ENCODE measurements around the gene HAGHL.

DNA sequence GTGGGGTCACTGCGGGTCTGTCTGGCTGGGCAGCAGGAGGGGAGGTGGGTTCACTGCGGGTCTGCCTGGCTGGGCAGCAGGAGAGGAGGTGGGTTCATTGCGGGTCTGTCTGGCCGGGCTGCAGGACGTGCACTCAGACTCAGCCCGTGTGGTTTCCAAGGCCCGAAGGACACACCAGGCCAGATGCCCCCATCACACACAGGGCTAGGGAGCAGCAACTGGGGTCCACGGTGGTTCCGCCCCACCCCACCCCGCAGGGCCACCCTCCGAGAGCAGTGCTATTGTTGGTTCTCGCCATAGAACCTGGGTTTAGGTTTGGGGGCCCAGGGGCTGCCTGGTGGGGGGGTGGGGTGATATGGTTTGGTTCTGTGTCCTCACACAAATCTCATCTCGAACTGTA lies 19.7 kb downstream of the HAGHL start:
- TF ChIP-seq, protein P1, sequence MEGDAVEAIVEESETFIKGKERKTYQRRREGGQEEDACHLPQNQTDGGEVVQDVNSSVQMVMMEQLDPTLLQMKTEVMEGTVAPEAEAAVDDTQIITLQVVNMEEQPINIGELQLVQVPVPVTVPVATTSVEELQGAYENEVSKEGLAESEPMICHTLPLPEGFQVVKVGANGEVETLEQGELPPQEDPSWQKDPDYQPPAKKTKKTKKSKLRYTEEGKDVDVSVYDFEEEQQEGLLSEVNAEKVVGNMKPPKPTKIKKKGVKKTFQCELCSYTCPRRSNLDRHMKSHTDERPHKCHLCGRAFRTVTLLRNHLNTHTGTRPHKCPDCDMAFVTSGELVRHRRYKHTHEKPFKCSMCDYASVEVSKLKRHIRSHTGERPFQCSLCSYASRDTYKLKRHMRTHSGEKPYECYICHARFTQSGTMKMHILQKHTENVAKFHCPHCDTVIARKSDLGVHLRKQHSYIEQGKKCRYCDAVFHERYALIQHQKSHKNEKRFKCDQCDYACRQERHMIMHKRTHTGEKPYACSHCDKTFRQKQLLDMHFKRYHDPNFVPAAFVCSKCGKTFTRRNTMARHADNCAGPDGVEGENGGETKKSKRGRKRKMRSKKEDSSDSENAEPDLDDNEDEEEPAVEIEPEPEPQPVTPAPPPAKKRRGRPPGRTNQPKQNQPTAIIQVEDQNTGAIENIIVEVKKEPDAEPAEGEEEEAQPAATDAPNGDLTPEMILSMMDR (IDR thresholded peaks at IDR 0.05; ENCODE audit: extremely low read depth in 1 of 2, insufficient read depth in 1 of 2, low read depth in 1 of 2, low read length in 2 of 2), result no peak
- TF ChIP-seq POLR2A (IDR thresholded peaks at IDR 0.05; ENCODE audit: low read depth, low read length) (no peak), EZH2 (IDR thresholded peaks at IDR 0.05; ENCODE audit: borderline replicate concordance, low read depth, low read length, severe bottlenecking) (no peak), POLR2AphosphoS5 (IDR thresholded peaks at IDR 0.05; ENCODE audit: insufficient read depth, low read depth, low read length) (no peak), FOS (IDR thresholded peaks at IDR 0.05; ENCODE audit: borderline replicate concordance, insufficient read depth, low read length) (no peak), GATA2 (IDR thresholded peaks at IDR 0.05; ENCODE audit: insufficient read depth, insufficient read length, low read depth, low read length) (no peak), MYC (IDR thresholded peaks at IDR 0.05; ENCODE audit: low read depth, low read length) (no peak)
- TF ChIP-seq, protein P2, sequence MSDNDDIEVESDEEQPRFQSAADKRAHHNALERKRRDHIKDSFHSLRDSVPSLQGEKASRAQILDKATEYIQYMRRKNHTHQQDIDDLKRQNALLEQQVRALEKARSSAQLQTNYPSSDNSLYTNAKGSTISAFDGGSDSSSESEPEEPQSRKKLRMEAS (IDR thresholded peaks at IDR 0.05; ENCODE audit: insufficient read depth, insufficient read length), result no peak
